AG10803 (cell line): ENCODE results near the gene CAPN10.

Experiments
- DNase-seq: peaks from one replicate; pipeline ENCODE4 v3.0.0; 2010; ENCODE audit warnings: low read depth
- H3K4me3 ChIP-seq: 2 replicates; pipeline ENCODE4 v1.5.1; 2011; ENCODE audit warnings: mild to moderate bottlenecking, low read length, control low read depth
- CTCF ChIP-seq: conservative IDR thresholded peaks from 2 replicates; pipeline ENCODE4 v1.5.1; 2011; ENCODE audit warnings: mild to moderate bottlenecking, low read length, control low read depth, inconsistent platforms

Gene CAPN10

GRCh38 chr2:240593703-240594451, 7.3 kb downstream of the CAPN10 start:
- TF ChIP-seq CTCF, result no peak
- no peak for DNase-seq
- H3K4me3 ChIP-seq, result no peak overlapping the region

GRCh38 chr2:240594511-240595380, 8.2 kb downstream of the CAPN10 start:
- TF ChIP-seq CTCF, result no peak
- no peak for DNase-seq
- no peak overlapping the region for H3K4me3 ChIP-seq

- H3K4me3 ChIP-seq, result no peak overlapping the region
- peak; percentile 10; the same call in 1 of the 2 replicates for TF ChIP-seq CTCF
- DNase-seq, result no peak
These were observed 9.0 kb downstream of the CAPN10 start for GRCh38 chr2:240595381-240596079.

DNA sequence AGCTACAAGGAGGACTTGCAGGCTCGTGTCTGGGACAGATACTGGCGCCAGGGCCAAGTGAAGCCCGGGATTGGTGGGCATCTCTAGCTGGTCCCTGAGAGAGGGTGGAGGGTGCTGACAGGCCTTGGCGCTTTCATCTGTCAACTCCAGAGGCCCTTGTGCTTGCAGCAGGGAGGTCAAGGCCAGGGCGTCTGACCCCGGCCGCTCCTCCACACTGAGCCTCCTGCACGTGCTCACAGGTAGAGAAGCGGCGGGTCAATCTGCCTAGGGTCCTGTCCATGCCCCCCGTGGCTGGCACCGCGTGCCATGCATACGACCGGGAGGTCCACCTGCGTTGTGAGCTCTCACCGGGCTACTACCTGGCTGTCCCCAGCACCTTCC, 9.5 kb downstream of the CAPN10 start:
- DNase-seq, result no peak
- TF ChIP-seq CTCF, result no peak
- H3K4me3 ChIP-seq, result no peak overlapping the region

DNA sequence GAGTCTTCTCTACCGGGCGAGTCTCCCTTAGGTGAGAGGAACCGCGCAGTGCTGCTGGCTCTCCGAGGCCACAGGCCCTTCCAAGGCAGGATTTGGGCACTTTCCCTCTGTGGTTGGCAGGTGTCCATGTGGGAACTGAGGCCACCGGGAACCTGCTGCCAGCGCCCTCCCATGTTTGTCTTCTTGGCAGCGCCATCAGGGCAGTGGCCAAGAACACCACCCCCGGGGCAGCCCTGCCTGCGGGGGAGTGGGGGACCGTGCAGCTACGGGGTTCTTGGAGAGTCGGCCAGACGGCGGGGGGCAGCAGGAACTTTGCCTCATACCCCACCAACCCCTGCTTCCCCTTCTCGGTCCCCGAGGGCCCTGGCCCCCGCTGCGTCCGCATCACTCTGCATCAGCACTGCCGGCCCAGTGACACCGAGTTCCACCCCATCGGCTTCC, 10.0 kb downstream of the CAPN10 start:
- no peak overlapping the region for H3K4me3 ChIP-seq
- TF ChIP-seq CTCF, result no peak
- DNase-seq, result no peak

- H3K4me3 ChIP-seq, result no peak overlapping the region
- no peak for TF ChIP-seq CTCF
- no peak for DNase-seq
These were observed 10.5 kb downstream of the CAPN10 start for GRCh38 chr2:240597054-240597418.
